HepG2 (cell line): Measurements from ENCODE around the gene MED12. TPM values are rescaled to one million over a fixed set of nuclear protein-coding genes. Genes with fewer than 3 reads are reported as not detected.

Experiments
- DMAP1 ChIP-seq: IDR thresholded peaks from 2 replicates; pipeline ENCODE4 v1.6.1; 2016
- KLF11 ChIP-seq: IDR thresholded peaks from 2 replicates; pipeline ENCODE4 v1.6.1; 2016; ENCODE audit warnings: missing compliant biosample characterization
- MYPOP ChIP-seq: sonication (generic); formaldehyde crosslinking; IDR thresholded peaks from 2 replicates; pipeline ENCODE4 v1.8.1; 2023; ENCODE audit warnings: mild to moderate bottlenecking, moderate library complexity, missing genetic modification reagents
- NR3C1 ChIP-seq: sonication (generic); formaldehyde crosslinking; IDR thresholded peaks from 2 replicates; pipeline ENCODE4 v1.4.0; 2020; ENCODE audit warnings: missing genetic modification reagents
- PHF8 ChIP-seq: sonication (generic); formaldehyde crosslinking; IDR thresholded peaks from 2 replicates; pipeline ENCODE4 v1.5.0; 2020; ENCODE audit warnings: missing genetic modification reagents
- POLR2AphosphoS5 ChIP-seq: IDR thresholded peaks from 2 replicates; pipeline ENCODE4 v1.6.1; 2012; ENCODE audit warnings: low read depth, low read length
- REST ChIP-seq, 2 experiments: IDR thresholded peaks; 2 replicates each; pipeline ENCODE4 v1.6.1; 2011 to 2012; ENCODE audit warnings: low read length in 2 of 2, borderline replicate concordance in 1 of 2, low read depth in 1 of 2, mild to moderate bottlenecking in 1 of 2, moderate library complexity in 1 of 2
- SMARCC2 ChIP-seq: fragments of 450-650 bp; IDR thresholded peaks from 2 replicates; pipeline ENCODE4 v1.6.1; 2017; ENCODE audit warnings: antibody characterized with exemption, mild to moderate bottlenecking
- THAP11 ChIP-seq: IDR thresholded peaks from 2 replicates; pipeline ENCODE4 v1.6.1; 2016; ENCODE audit warnings: missing biosample characterization, missing genetic modification reagents
- ZNF17 ChIP-seq: sonication (generic); formaldehyde crosslinking; IDR thresholded peaks from 2 replicates; pipeline ENCODE4 v1.5.0; 2020; ENCODE audit warnings: mild to moderate bottlenecking, missing genetic modification reagents
- ZNF570 ChIP-seq: sonication (generic); formaldehyde crosslinking; IDR thresholded peaks from 2 replicates; pipeline ENCODE4 v1.4.0; 2020; ENCODE audit warnings: mild to moderate bottlenecking, missing genetic modification reagents, borderline replicate concordance
- polyA plus RNA-seq, 8 experiments: library from polyadenylated mRNA; depleted of rRNA in 3 of 8; stranded (reverse) in 7 of 8; unstranded in 1 of 8; fragments of >200 nt; fragmentation: Illumina TruSeq in 4 of 8; extraction: Trizol in 4 of 8; gene quantifications; 2 replicates each; pipeline versions ENCODE4 v1.2.1 to v1.2.3, GENCODE V29; 2011 to 2016; ENCODE audit warnings: low read depth in 4 of 8, missing spikeins in 1 of 8, mixed read lengths in 1 of 8; ENCODE audit not compliant: insufficient read depth in 1 of 8
- total RNA-seq, 5 experiments: library from RNA; depleted of rRNA; stranded (reverse); fragments of >200 nt; fragmentation: Illumina TruSeq; extraction: Trizol; gene quantifications; 2 replicates each; pipeline ENCODE4 v1.2.3, GENCODE V29; 2016; ENCODE audit warnings: low read depth in 1 of 5
- TF ChIP-seq, protein P1 (sequence below): sonication (generic); formaldehyde crosslinking; IDR thresholded peaks from 2 replicates; pipeline ENCODE4 v1.5.0; 2020; ENCODE audit warnings: mild to moderate bottlenecking, missing genetic modification reagents
- TF ChIP-seq, protein P2 (sequence below): sonication (generic); formaldehyde crosslinking; conservative IDR thresholded peaks from 2 replicates; pipeline ENCODE4 v1.8.1; 2023; ENCODE audit warnings: missing genetic modification reagents
- TF ChIP-seq, protein P3 (sequence below): sonication (generic); formaldehyde crosslinking; IDR thresholded peaks from 2 replicates; pipeline ENCODE4 v1.5.1; 2020; ENCODE audit warnings: mild to moderate bottlenecking, missing genetic modification reagents, moderate library complexity
- TF ChIP-seq, protein P4 (sequence below): sonication (generic); formaldehyde crosslinking; IDR thresholded peaks from 2 replicates; pipeline ENCODE4 v1.8.1; 2023; ENCODE audit warnings: missing genetic modification reagents, mild to moderate bottlenecking, borderline replicate concordance
- TF ChIP-seq, protein P5 (sequence below): sonication (generic); formaldehyde crosslinking; IDR thresholded peaks from 2 replicates; pipeline ENCODE4 v1.4.0; 2020; ENCODE audit warnings: missing genetic modification reagents

MED12 gene
- total and polyA plus RNA-seq, 2 of the 13 experiments (the other 11 are each of a cell fraction or from before 2014, with no cell fraction given), result 9.4 to 15.0 TPM

GRCh38 chrX:71118032-71118984 is at the start of gene MED12 (continued):
- TF ChIP-seq, protein P1, sequence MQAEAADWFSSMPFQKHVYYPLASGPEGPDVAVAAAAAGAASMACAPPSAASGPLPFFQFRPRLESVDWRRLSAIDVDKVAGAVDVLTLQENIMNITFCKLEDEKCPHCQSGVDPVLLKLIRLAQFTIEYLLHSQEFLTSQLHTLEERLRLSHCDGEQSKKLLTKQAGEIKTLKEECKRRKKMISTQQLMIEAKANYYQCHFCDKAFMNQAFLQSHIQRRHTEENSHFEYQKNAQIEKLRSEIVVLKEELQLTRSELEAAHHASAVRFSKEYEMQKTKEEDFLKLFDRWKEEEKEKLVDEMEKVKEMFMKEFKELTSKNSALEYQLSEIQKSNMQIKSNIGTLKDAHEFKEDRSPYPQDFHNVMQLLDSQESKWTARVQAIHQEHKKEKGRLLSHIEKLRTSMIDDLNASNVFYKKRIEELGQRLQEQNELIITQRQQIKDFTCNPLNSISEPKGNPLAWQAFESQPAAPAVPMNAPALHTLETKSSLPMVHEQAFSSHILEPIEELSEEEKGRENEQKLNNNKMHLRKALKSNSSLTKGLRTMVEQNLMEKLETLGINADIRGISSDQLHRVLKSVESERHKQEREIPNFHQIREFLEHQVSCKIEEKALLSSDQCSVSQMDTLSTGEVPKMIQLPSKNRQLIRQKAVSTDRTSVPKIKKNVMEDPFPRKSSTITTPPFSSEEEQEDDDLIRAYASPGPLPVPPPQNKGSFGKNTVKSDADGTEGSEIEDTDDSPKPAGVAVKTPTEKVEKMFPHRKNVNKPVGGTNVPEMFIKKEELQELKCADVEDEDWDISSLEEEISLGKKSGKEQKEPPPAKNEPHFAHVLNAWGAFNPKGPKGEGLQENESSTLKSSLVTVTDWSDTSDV (CRISPR knock-in tag), result no peak
- TF ChIP-seq, protein P2, sequence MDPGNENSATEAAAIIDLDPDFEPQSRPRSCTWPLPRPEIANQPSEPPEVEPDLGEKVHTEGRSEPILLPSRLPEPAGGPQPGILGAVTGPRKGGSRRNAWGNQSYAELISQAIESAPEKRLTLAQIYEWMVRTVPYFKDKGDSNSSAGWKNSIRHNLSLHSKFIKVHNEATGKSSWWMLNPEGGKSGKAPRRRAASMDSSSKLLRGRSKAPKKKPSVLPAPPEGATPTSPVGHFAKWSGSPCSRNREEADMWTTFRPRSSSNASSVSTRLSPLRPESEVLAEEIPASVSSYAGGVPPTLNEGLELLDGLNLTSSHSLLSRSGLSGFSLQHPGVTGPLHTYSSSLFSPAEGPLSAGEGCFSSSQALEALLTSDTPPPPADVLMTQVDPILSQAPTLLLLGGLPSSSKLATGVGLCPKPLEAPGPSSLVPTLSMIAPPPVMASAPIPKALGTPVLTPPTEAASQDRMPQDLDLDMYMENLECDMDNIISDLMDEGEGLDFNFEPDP (CRISPR knock-in tag), result no peak
- TF ChIP-seq POLR2AphosphoS5 (0 out of 2 replicates have a peak, but pooled peaks have one; percentile 47), KLF11 (CRISPR knock-in tag) (no peak), DMAP1 (CRISPR knock-in tag) (peak; percentile 31; the same call in 1 of the 2 replicates), ZNF570 (CRISPR knock-in tag) (no peak), SMARCC2 (no peak), NR3C1 (CRISPR knock-in tag) (no peak), ZNF17 (CRISPR knock-in tag) (no peak), PHF8 (CRISPR knock-in tag) (peak; percentile 61; the same call in 1 of the 2 replicates), THAP11 (CRISPR knock-in tag) (0 out of 2 replicates have a peak, but pooled peaks have one; percentile 31), REST (IDR thresholded peaks at IDR 0.05; ENCODE audit: borderline replicate concordance in 1 of 2, low read depth in 1 of 2, low read length in 2 of 2) (no peak), MYPOP (no peak)
- TF ChIP-seq, protein P3, sequence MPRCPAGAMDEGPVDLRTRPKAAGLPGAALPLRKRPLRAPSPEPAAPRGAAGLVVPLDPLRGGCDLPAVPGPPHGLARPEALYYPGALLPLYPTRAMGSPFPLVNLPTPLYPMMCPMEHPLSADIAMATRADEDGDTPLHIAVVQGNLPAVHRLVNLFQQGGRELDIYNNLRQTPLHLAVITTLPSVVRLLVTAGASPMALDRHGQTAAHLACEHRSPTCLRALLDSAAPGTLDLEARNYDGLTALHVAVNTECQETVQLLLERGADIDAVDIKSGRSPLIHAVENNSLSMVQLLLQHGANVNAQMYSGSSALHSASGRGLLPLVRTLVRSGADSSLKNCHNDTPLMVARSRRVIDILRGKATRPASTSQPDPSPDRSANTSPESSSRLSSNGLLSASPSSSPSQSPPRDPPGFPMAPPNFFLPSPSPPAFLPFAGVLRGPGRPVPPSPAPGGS, result no peak
- TF ChIP-seq, protein P4, sequence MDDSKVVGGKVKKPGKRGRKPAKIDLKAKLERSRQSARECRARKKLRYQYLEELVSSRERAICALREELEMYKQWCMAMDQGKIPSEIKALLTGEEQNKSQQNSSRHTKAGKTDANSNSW, result no peak
- TF ChIP-seq, protein P5, sequence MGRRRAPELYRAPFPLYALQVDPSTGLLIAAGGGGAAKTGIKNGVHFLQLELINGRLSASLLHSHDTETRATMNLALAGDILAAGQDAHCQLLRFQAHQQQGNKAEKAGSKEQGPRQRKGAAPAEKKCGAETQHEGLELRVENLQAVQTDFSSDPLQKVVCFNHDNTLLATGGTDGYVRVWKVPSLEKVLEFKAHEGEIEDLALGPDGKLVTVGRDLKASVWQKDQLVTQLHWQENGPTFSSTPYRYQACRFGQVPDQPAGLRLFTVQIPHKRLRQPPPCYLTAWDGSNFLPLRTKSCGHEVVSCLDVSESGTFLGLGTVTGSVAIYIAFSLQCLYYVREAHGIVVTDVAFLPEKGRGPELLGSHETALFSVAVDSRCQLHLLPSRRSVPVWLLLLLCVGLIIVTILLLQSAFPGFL (CRISPR knock-in tag), result no peak
